H9 (cell line): ENCODE data around the gene TTC31. TPM values are rescaled to one million over a fixed set of nuclear protein-coding genes. Genes with fewer than 3 reads are reported as not detected.

Experiments
- DNase-seq: peaks from one replicate; pipeline ENCODE4 v3.0.0-alpha.2; 2017
- H2AFZ ChIP-seq: one replicate; pipeline ENCODE4 v1.6.1; 2013; ENCODE audit warnings: mild to moderate bottlenecking, low read length, control low read depth, moderate library complexity
- H2AK5ac ChIP-seq: 2 replicates; pipeline ENCODE4 v1.6.1; 2013; ENCODE audit warnings: low read length, control low read depth, mixed read lengths; ENCODE audit not compliant: insufficient read length
- H2BK120ac ChIP-seq: one replicate; pipeline ENCODE4 v1.6.1; 2013; ENCODE audit warnings: low read depth, mild to moderate bottlenecking, low read length, control low read depth, inconsistent platforms; ENCODE audit not compliant: poor library complexity, severe bottlenecking
- H2BK12ac ChIP-seq: 2 replicates; pipeline ENCODE4 v1.6.1; 2013; ENCODE audit warnings: low read length, control low read depth, mixed read lengths, low read depth; ENCODE audit not compliant: insufficient read length
- H2BK15ac ChIP-seq: 2 replicates; pipeline ENCODE4 v1.6.1; 2013; ENCODE audit warnings: low read depth, low read length, control low read depth
- H2BK20ac ChIP-seq: one replicate; pipeline ENCODE4 v1.6.1; 2013; ENCODE audit warnings: low read depth, mild to moderate bottlenecking, low read length, control low read depth, inconsistent platforms; ENCODE audit not compliant: poor library complexity, severe bottlenecking
- H2BK5ac ChIP-seq: 2 replicates; pipeline ENCODE4 v1.6.1; 2013; ENCODE audit warnings: low read length, control low read depth, mixed read lengths; ENCODE audit not compliant: insufficient read length
- H3K14ac ChIP-seq: 2 replicates; pipeline ENCODE4 v1.6.1; 2013; ENCODE audit warnings: low read length, control low read depth; ENCODE audit not compliant: insufficient read depth
- H3K18ac ChIP-seq: 2 replicates; pipeline ENCODE4 v1.6.1; 2013; ENCODE audit warnings: low read depth, mild to moderate bottlenecking, mixed read lengths, low read length, control low read depth; ENCODE audit not compliant: insufficient read length
- H3K23ac ChIP-seq: 2 replicates; pipeline ENCODE4 v1.6.1; 2013; ENCODE audit warnings: low read length, control low read depth, mixed read lengths, low read depth; ENCODE audit not compliant: insufficient read length
- H3K23me2 ChIP-seq: 2 replicates; pipeline ENCODE4 v1.6.1; 2013; ENCODE audit warnings: low read depth, mild to moderate bottlenecking, mixed read lengths, low read length, control low read depth; ENCODE audit not compliant: insufficient read length, poor library complexity, severe bottlenecking
- H3K27ac ChIP-seq: 2 replicates; pipeline ENCODE4 v1.5.1; 2013; ENCODE audit warnings: low read length, control low read depth, mixed read lengths, low read depth; ENCODE audit not compliant: insufficient read length
- H3K27me3 ChIP-seq: 2 replicates; pipeline ENCODE4 v1.6.1; 2013; ENCODE audit warnings: low read length, control low read depth, inconsistent platforms; ENCODE audit not compliant: insufficient read depth
- H3K4ac ChIP-seq: 2 replicates; pipeline ENCODE4 v1.6.1; 2013; ENCODE audit warnings: low read depth, mild to moderate bottlenecking, control low read depth, inconsistent platforms, low read length, moderate library complexity
- H3K4me1 ChIP-seq: 2 replicates; pipeline ENCODE4 v1.6.1; 2013; ENCODE audit warnings: low read length, control low read depth, inconsistent platforms; ENCODE audit not compliant: insufficient read depth
- H3K4me2 ChIP-seq: 2 replicates; pipeline ENCODE4 v1.6.1; 2013; ENCODE audit warnings: low read length, control low read depth, mixed read lengths; ENCODE audit not compliant: insufficient read length, insufficient read depth
- H3K56ac ChIP-seq: 2 replicates; pipeline ENCODE4 v1.6.1; 2013; ENCODE audit warnings: low read depth, mild to moderate bottlenecking, mixed read lengths, low read length, control low read depth; ENCODE audit not compliant: insufficient read length
- H3K79me1 ChIP-seq: 2 replicates; pipeline ENCODE4 v1.6.1; 2013; ENCODE audit warnings: low read depth, mild to moderate bottlenecking, moderate library complexity, low read length, control low read depth, inconsistent platforms; ENCODE audit not compliant: insufficient read depth, poor library complexity, severe bottlenecking
- H3K79me2 ChIP-seq: 2 replicates; pipeline ENCODE4 v1.6.1; 2013; ENCODE audit warnings: low read length, control low read depth, inconsistent platforms; ENCODE audit not compliant: insufficient read depth
- H3K9ac ChIP-seq: 2 replicates; pipeline ENCODE4 v1.6.1; 2013; ENCODE audit warnings: low read length, control low read depth, mixed read lengths; ENCODE audit not compliant: insufficient read length; ENCODE audit errors: extremely low read depth
- H3K9me3 ChIP-seq: one replicate; pipeline ENCODE4 v1.6.1; 2013; ENCODE audit warnings: low read depth, low read length, inconsistent platforms; ENCODE audit not compliant: control insufficient read depth
- H3T11ph ChIP-seq: one replicate; pipeline ENCODE4 v1.6.1; 2013; ENCODE audit warnings: mild to moderate bottlenecking, low read length, control low read depth, inconsistent platforms
- H4K20me1 ChIP-seq: one replicate; pipeline ENCODE4 v1.6.1; 2013; ENCODE audit not compliant: control insufficient read depth, insufficient read length, insufficient read depth
- H4K5ac ChIP-seq: 2 replicates; pipeline ENCODE4 v1.6.1; 2013; ENCODE audit warnings: low read depth, mild to moderate bottlenecking, mixed read lengths, low read length, control low read depth; ENCODE audit not compliant: insufficient read length
- H4K8ac ChIP-seq: replicated peaks from 2 replicates; pipeline ENCODE4 v1.6.1; 2013; ENCODE audit warnings: low read length, control low read depth, mixed read lengths, low read depth; ENCODE audit not compliant: insufficient read length
- H4K91ac ChIP-seq: 2 replicates; pipeline ENCODE4 v1.6.1; 2013; ENCODE audit warnings: low read depth, mild to moderate bottlenecking, moderate library complexity, mixed read lengths, low read length, control low read depth; ENCODE audit not compliant: insufficient read length
- H3K27ac Mint-ChIP-seq, 3 experiments: 2 replicates in 2 of 3; 3 replicates in 1 of 3; pipeline ENCODE4 v1.8.0; 2020 to 2021; ENCODE audit warnings: mixed read lengths in 3 of 3, mild to moderate bottlenecking in 1 of 3, moderate library complexity in 1 of 3
- H3K27me3 Mint-ChIP-seq: 2 replicates; pipeline ENCODE4 v1.8.0; 2021; ENCODE audit warnings: low read depth, mild to moderate bottlenecking, moderate library complexity, mixed read lengths
- H3K36me3 Mint-ChIP-seq, 3 experiments: 2 replicates in 2 of 3; 3 replicates in 1 of 3; pipeline ENCODE4 v1.8.0; 2020 to 2021; ENCODE audit warnings: low read depth in 3 of 3, mixed read lengths in 3 of 3; ENCODE audit not compliant: insufficient read depth in 1 of 3
- H3K4me1 Mint-ChIP-seq, 2 experiments: 2 replicates each; pipeline ENCODE4 v1.8.0; 2020; ENCODE audit warnings: mixed read lengths in 2 of 2
- H3K4me3 Mint-ChIP-seq, 2 experiments: 2 replicates in 1 of 2; 3 replicates in 1 of 2; pipeline ENCODE4 v1.8.0; 2020 to 2021; ENCODE audit warnings: mild to moderate bottlenecking in 2 of 2, mixed read lengths in 2 of 2, moderate library complexity in 1 of 2
- H3K9me3 Mint-ChIP-seq, 2 experiments: 2 replicates in 1 of 2; 3 replicates in 1 of 2; pipeline ENCODE4 v1.8.0; 2020; ENCODE audit warnings: mild to moderate bottlenecking in 2 of 2, mixed read lengths in 2 of 2, moderate library complexity in 1 of 2
- WGBS: extraction: QIAGEN DNeasy Blood & Tissue Kit; methylation state at CpG from one replicate; pipeline ENCODE4 v1.1.7; 2013; ENCODE audit warnings: missing lambda C conversion rate, low lambda C conversion rate, mixed read lengths; ENCODE audit not compliant: insufficient read length; ENCODE audit errors: extremely low coverage; 5-methylcytosine and 5-hydroxymethylcytosine counted together
- total RNA-seq: library from RNA; stranded (reverse); gene quantifications from 2 replicates; pipeline ENCODE4 v1.2.1, GENCODE V29; 2021
- TF ChIP-seq, protein P1 (sequence below): fragments of 200-600 bp; sonication (generic); conservative IDR thresholded peaks from 3 replicates; pipeline ENCODE4 v1.8.0; 2021; ENCODE audit warnings: antibody characterized with exemption, mild to moderate bottlenecking

Gene TTC31
- total RNA-seq, 1 experiment from 2014 or later = 33.3 TPM

DNA sequence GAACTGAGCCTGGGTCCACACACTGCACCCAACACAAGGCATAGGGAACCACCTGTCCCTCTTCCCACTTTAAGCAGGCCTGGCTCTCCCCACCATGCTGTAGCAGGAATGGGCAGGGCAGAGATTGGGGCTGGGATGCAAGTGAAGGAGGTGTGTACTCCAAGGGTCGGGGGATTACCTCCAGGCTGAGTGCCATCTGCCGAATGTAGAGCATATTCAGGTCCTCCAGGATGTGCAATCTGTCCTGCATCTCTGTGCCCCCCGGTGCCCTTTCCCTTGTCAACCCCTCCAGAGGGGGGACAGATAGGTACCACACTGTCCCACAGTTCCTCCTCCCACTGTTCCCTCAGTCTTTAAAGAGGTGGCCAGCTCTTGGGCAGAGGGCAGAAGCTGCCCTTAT lies 43.5 kb upstream of the TTC31 start:
- H3K9ac ChIP-seq = peak overlapping the region; percentile 5
- Mint-ChIP-seq H3K27me3 (peaks cover 6% of the 10 kb centered on the region), H3K27ac (peak overlapping the region in 2 of 3 experiments; percentile 14 to 55; a peak in 1 of 7 replicates), H3K36me3 (peaks cover 11 to 32% (median 23%) of the 10 kb centered on the region in 3 experiments), H3K9me3 (no peaks in the 10 kb centered on the region), H3K4me1 (peaks cover 31 to 43% of the 10 kb centered on the region in 2 experiments), H3K4me3 (peak overlapping the region; percentile 95 to 99)
- H3K79me1 ChIP-seq = peaks cover 7% of the 10 kb centered on the region
- no peak overlapping the region for H2BK15ac ChIP-seq
- H2AK5ac ChIP-seq = no peak overlapping the region
- no peak overlapping the region for H3K4ac ChIP-seq
- H3K4me2 ChIP-seq = peak overlapping the region; percentile 80
- H2BK120ac ChIP-seq = no peak overlapping the region
- no peak overlapping the region for H3K27ac ChIP-seq
- peaks cover 21% of the 10 kb centered on the region; the same call in 1 of the 2 replicates for H3K79me2 ChIP-seq
- TF ChIP-seq, protein P1, sequence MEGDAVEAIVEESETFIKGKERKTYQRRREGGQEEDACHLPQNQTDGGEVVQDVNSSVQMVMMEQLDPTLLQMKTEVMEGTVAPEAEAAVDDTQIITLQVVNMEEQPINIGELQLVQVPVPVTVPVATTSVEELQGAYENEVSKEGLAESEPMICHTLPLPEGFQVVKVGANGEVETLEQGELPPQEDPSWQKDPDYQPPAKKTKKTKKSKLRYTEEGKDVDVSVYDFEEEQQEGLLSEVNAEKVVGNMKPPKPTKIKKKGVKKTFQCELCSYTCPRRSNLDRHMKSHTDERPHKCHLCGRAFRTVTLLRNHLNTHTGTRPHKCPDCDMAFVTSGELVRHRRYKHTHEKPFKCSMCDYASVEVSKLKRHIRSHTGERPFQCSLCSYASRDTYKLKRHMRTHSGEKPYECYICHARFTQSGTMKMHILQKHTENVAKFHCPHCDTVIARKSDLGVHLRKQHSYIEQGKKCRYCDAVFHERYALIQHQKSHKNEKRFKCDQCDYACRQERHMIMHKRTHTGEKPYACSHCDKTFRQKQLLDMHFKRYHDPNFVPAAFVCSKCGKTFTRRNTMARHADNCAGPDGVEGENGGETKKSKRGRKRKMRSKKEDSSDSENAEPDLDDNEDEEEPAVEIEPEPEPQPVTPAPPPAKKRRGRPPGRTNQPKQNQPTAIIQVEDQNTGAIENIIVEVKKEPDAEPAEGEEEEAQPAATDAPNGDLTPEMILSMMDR = no peak
- H3K23me2 ChIP-seq = peaks cover 11% of the 10 kb centered on the region
- no peak overlapping the region for H2BK20ac ChIP-seq
- no peak overlapping the region for H4K5ac ChIP-seq
- H4K8ac ChIP-seq = no peak overlapping the region
- no peak for DNase-seq
- no peak overlapping the region; the same call in 1 of the 2 replicates for H3K14ac ChIP-seq
- H3K23ac ChIP-seq = no peak overlapping the region
- H4K20me1 ChIP-seq = no peaks in the 10 kb centered on the region
- no peak overlapping the region for H2AFZ ChIP-seq
- H3K18ac ChIP-seq = no peak overlapping the region
- no peaks in the 10 kb centered on the region for H3K27me3 ChIP-seq
- no peaks in the 10 kb centered on the region for H3K9me3 ChIP-seq
- H2BK12ac ChIP-seq = no peak overlapping the region
- WGBS = no CpG with 5 or more reads among the region's 3 CpGs
- H2BK5ac ChIP-seq = no peak overlapping the region
- no peak overlapping the region for H4K91ac ChIP-seq
- no peak overlapping the region for H3K56ac ChIP-seq
- H3K4me1 ChIP-seq = peaks cover 3% of the 10 kb centered on the region; the same call in 1 of the 2 replicates
- H3T11ph ChIP-seq = no peak overlapping the region
